Naive thymus-derived CD4-positive, alpha-beta T cell (primary cell): Measurements from ENCODE around the gene RAPGEF5. TPM values are rescaled to one million over a fixed set of nuclear protein-coding genes. Genes with fewer than 3 reads are reported as not detected.

Experiments used
- ATAC-seq: fragments of 150-1000 bp; cut with Tn5 transposase; 2 replicates; pipeline ENCODE4 v1.10.0; 2021; ENCODE audit warnings: mild to moderate bottlenecking, moderate library complexity
- CTCF ChIA-PET: fragments of 350-600 bp; sonication (Branson Sonifier 250); formaldehyde crosslinking; loops from one replicate; lab custom pipeline; 2021; ENCODE audit warnings: antibody characterized with exemption; lab: Charles Lee
- POLR2A ChIA-PET: fragments of 350-600 bp; sonication (Branson Sonifier 250); formaldehyde crosslinking; loops from one replicate; lab custom pipeline; 2021; ENCODE audit warnings: antibody characterized with exemption, inconsistent platforms; lab: Charles Lee
- DNase-seq, 9 donors: peaks; one replicate each; pipeline versions ENCODE4 v3.0.0 to v3.0.0-alpha.2; 2020 to 2022; ENCODE audit warnings: mixed read lengths in 1 of 9
- H3K27ac ChIP-seq: one replicate; pipeline ENCODE4 v1.7.0; 2013; ENCODE audit warnings: mild to moderate bottlenecking, low read depth, low read length, moderate library complexity
- H3K27me3 ChIP-seq, 2 donors: one replicate each; pipeline ENCODE4 v1.7.0; 2013; ENCODE audit warnings: low read length in 2 of 2, mild to moderate bottlenecking in 2 of 2, moderate library complexity in 2 of 2; ENCODE audit not compliant: control insufficient read depth in 2 of 2, insufficient read depth in 2 of 2
- H3K36me3 ChIP-seq, 3 experiments: 1 replicate in 2 of 3; 2 replicates in 1 of 3; pipeline ENCODE4 v1.7.0; 2013; ENCODE audit warnings: low read length in 3 of 3, mild to moderate bottlenecking in 3 of 3, moderate library complexity in 1 of 3; ENCODE audit not compliant: insufficient read depth in 3 of 3, control insufficient read depth in 2 of 3
- H3K4me1 ChIP-seq, 2 donors: one replicate each; pipeline ENCODE4 v1.7.0; 2013; ENCODE audit warnings: low read length in 2 of 2, mild to moderate bottlenecking in 2 of 2, moderate library complexity in 1 of 2; ENCODE audit not compliant: control insufficient read depth in 2 of 2, insufficient read depth in 2 of 2
- H3K4me3 ChIP-seq: 2 replicates; pipeline ENCODE4 v1.7.0; 2013; ENCODE audit warnings: mild to moderate bottlenecking, low read length
- H3K9me3 ChIP-seq, 3 experiments: 1 replicate in 2 of 3; 2 replicates in 1 of 3; pipeline ENCODE4 v1.7.0; 2013; ENCODE audit warnings: low read length in 3 of 3; ENCODE audit not compliant: control insufficient read depth in 2 of 3
- H3K27ac Mint-ChIP-seq, 9 donors: one replicate each; pipeline ENCODE4 v1.8.0; 2020 to 2022; ENCODE audit warnings: mixed read lengths in 9 of 9, mild to moderate bottlenecking in 8 of 9, moderate library complexity in 5 of 9, inconsistent platforms in 2 of 9
- H3K27me3 Mint-ChIP-seq, 5 donors: one replicate each; pipeline ENCODE4 v1.8.0; 2021 to 2022; ENCODE audit warnings: mixed read lengths in 5 of 5, mild to moderate bottlenecking in 1 of 5
- H3K36me3 Mint-ChIP-seq, 5 donors: one replicate each; pipeline ENCODE4 v1.8.0; 2020 to 2022; ENCODE audit warnings: mixed read lengths in 5 of 5, mild to moderate bottlenecking in 3 of 5, inconsistent platforms in 1 of 5
- H3K4me1 Mint-ChIP-seq, 7 donors: one replicate each; pipeline ENCODE4 v1.8.0; 2020 to 2022; ENCODE audit warnings: mixed read lengths in 7 of 7, mild to moderate bottlenecking in 3 of 7, inconsistent platforms in 1 of 7
- H3K4me3 Mint-ChIP-seq, 10 donors: one replicate each; pipeline ENCODE4 v1.8.0; 2020 to 2022; ENCODE audit warnings: mild to moderate bottlenecking in 10 of 10, mixed read lengths in 10 of 10, moderate library complexity in 6 of 10, inconsistent platforms in 2 of 10
- H3K9me3 Mint-ChIP-seq, 11 donors: one replicate each; pipeline ENCODE4 v1.8.0; 2020 to 2022; ENCODE audit warnings: mixed read lengths in 11 of 11, mild to moderate bottlenecking in 4 of 11, inconsistent platforms in 1 of 11, moderate library complexity in 1 of 11
- intact Hi-C, 2 donors: fragments of 100-400 bp; cut with micrococcal nuclease; formaldehyde crosslinking; loops; one replicate each; pipeline ENCODE4 v1.15.1; 2023
- polyA plus RNA-seq, 2 donors: library from polyadenylated mRNA; unstranded; fragments of 300-500 nt; fragmentation: Illumina TruSeq; gene quantifications; one replicate each; pipeline ENCODE4 v1.2.3, GENCODE V29; 2021
- total RNA-seq, 6 experiments: library from RNA in 5 of 6; stranded (reverse) in 5 of 6; gene quantifications; 1 replicate in 5 of 6; 2 replicates in 1 of 6; pipeline ENCODE4 v1.2.3 and lab custom pipeline; 2021 to 2026

Gene RAPGEF5
- total and polyA plus RNA-seq, 7 experiments from 2014 or later = 0.17 to 0.93 TPM; not detected in 5

DNA sequence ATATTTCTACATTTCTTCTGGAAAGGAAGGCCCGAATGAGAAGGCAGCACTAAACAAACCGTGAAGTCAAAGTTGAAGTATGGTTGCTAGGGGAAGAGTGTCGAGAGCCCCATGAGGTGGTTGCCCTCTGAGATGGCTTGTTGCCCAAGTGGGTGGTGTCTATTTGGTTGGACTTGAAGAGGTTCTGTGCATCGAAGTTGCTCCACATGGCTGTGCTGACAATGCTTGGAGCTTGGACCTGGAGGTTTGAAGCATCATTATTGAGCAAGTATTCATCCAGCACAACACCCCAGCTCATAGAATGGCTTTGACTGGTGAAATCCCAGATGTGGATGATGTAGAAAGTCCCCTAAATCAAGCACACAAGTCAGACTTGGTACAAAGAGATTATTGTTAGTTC lies 246.1 kb downstream of the RAPGEF5 start:
- H3K4me3 ChIP-seq = no peak overlapping the region
- H3K4me1 ChIP-seq = no peaks in the 10 kb centered on the region
- no peak overlapping the region for H3K27ac ChIP-seq
- H3K4me3 Mint-ChIP-seq = no peak overlapping the region
- intact Hi-C loops = loop anchor here (1.0 to 10.0 kb wide), 6 partner anchors 144 to 944 kb away; partner anchors contain the start of gene STEAP1B (in 2 of the 2)
- H3K9me3 ChIP-seq = no peaks in the 10 kb centered on the region
- H3K9me3 Mint-ChIP-seq = no peaks in the 10 kb centered on the region
- no peaks in the 10 kb centered on the region for H3K27me3 ChIP-seq
- DNase-seq (no peak), ATAC-seq (no peak)
- ChIA-PET CTCF (interaction anchor here (0.7 to 3.1 kb wide), 10 partner anchors 11 to 389 kb away, joined by 3 to 14 read pairs (median 5); partner anchors contain the start of gene STEAP1B), POLR2A (no interaction called here)
- H3K36me3 ChIP-seq = no peaks in the 10 kb centered on the region
- no peaks in the 10 kb centered on the region for H3K36me3 Mint-ChIP-seq
- H3K27ac Mint-ChIP-seq = no peak overlapping the region
- no peaks in the 10 kb centered on the region for H3K4me1 Mint-ChIP-seq
- peaks cover 0 to 5% (median 3%) of the 10 kb centered on the region in 5 donors for H3K27me3 Mint-ChIP-seq

DNA sequence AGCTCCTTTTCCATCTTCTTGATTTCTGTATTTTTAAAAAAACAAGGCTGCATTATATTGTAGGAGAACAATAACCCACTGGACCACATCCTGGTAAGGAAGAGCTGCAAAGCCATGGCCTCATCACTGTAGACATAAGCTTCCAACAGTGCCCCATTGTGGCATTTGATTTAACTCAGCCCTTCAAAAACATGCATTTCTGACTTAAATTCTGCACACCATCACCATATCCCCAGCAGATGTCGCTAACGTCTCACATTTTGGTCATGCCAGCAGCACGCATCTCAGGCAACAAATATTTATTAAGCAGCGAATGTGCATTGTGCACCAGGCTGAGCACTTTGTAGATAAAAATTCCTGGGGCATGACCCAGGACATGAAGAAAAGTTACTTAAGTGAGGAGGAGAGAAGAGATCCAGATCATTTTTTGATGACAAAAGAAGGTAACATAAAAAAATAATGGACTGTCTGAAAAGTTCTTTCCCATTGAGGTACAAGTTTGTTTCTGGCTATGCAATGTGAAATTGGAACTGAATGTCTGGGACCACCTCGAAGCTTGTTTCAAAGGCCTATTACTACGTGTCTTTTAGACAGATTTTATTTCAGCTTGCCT lies 246.6 kb downstream of the RAPGEF5 start:
- CTCF ChIA-PET = interaction anchor here (0.7 to 3.1 kb wide), 11 partner anchors 11 to 390 kb away, joined by 3 to 14 read pairs (median 4); partner anchors contain the start of gene STEAP1B
- H3K27ac Mint-ChIP-seq = no peak overlapping the region
- DNase-seq (peak; percentile 26 to 76 (median 64)), ATAC-seq (peak; percentile 88)
- H3K27ac ChIP-seq = no peak overlapping the region
- H3K9me3 ChIP-seq = no peaks in the 10 kb centered on the region
- no peaks in the 10 kb centered on the region for H3K36me3 ChIP-seq
- POLR2A ChIA-PET = no interaction called here
- intact Hi-C loops = loop anchor here (1.0 to 10.0 kb wide), 6 partner anchors 144 to 944 kb away; partner anchors contain the start of gene STEAP1B (in 2 of the 2)
- H3K4me1 ChIP-seq = no peaks in the 10 kb centered on the region
- no peaks in the 10 kb centered on the region for H3K36me3 Mint-ChIP-seq
- no peaks in the 10 kb centered on the region for H3K27me3 ChIP-seq
- H3K4me1 Mint-ChIP-seq = no peaks in the 10 kb centered on the region
- peaks cover 0 to 5% (median 3%) of the 10 kb centered on the region in 5 donors for H3K27me3 Mint-ChIP-seq
- no peak overlapping the region for H3K4me3 ChIP-seq
- H3K4me3 Mint-ChIP-seq = no peak overlapping the region
- no peaks in the 10 kb centered on the region for H3K9me3 Mint-ChIP-seq

DNA sequence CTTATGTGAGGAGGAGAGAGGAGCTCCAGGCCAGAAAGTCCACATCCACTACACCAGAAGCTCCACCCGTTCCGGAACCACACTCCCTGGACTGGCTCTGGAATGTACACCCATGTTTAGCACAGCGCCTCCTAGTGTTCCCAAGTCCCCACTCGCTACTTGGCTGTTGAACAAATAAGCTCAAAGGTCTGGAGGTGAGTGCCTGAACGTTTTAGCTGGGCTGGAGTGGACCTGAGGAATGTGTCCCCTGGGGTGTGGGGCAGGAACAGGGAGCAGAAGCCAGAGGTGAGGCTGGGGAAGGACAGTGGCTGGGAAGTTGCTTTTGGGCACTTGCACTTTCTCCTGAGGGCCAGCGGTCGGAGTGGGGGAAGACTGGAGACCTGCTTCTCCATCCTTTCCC lies 247.2 kb downstream of the RAPGEF5 start:
- no peaks in the 10 kb centered on the region for H3K4me1 Mint-ChIP-seq

DNA sequence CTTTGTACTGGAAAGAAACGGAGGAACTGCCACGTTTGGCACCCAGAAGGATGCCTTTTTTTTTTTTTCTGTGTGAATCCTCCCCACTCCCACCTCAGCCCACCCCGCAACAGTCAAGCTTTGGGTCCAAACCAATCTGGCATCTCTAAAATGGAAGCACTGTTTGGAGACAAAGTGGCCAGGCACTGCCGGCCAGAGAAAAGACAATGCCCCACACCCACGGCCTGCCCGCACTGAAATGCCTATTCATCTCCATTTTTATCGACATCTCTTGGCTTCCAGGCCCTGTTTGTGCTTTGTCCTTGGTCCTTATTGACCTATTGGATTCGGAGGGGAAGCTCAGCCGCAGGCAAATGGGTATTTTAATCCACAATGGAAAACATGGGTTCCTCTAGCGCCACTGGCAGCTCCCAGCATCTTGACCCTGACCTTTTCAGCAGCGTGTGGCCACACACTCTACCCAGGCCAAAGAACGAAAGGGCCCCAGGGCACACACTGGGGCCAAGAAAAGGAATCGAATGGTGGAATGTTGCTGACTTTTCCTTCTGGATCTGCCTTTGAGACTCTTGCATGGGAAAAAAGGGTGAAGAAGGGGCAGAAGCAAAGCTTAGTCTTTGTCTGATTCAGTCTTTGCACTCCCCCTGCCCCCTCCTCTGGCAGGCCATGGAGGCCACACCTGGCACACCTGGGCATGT lies 248.7 kb downstream of the RAPGEF5 start:
- Histone ChIP-seq H3K4me1 (no peaks in the 10 kb centered on the region), H3K9me3 (no peaks in the 10 kb centered on the region), H3K27ac (no peak overlapping the region), H3K4me3 (no peak overlapping the region), H3K27me3 (no peaks in the 10 kb centered on the region), H3K36me3 (no peaks in the 10 kb centered on the region)
- POLR2A ChIA-PET = no interaction called here
- H3K27me3 Mint-ChIP-seq = peaks cover 0 to 5% (median 3%) of the 10 kb centered on the region in 5 donors
- H3K27ac Mint-ChIP-seq = no peak overlapping the region
- no peaks in the 10 kb centered on the region for H3K9me3 Mint-ChIP-seq
- DNase-seq (no peak), ATAC-seq (no peak)
- H3K4me1 Mint-ChIP-seq = peaks cover 0 to 4% (median 3%) of the 10 kb centered on the region in 7 donors
- H3K4me3 Mint-ChIP-seq = no peak overlapping the region
- intact Hi-C loops = no loop called here
- H3K36me3 Mint-ChIP-seq = no peaks in the 10 kb centered on the region
- CTCF ChIA-PET = interaction anchor here (3.1 kb wide), 1 partner anchor 9 kb away, joined by 11 read pairs; no protein-coding TSS in a partner anchor

More for the DNA sequence above, 247.2 kb downstream of the RAPGEF5 start:
- H3K9me3 ChIP-seq = no peaks in the 10 kb centered on the region
- H3K9me3 Mint-ChIP-seq = no peaks in the 10 kb centered on the region
- ATAC-seq = peak; percentile 28
- no peaks in the 10 kb centered on the region for H3K27me3 ChIP-seq
- H3K4me3 ChIP-seq = no peak overlapping the region
- no peaks in the 10 kb centered on the region for H3K36me3 Mint-ChIP-seq
- no peak overlapping the region for H3K4me3 Mint-ChIP-seq
- H3K36me3 ChIP-seq = no peaks in the 10 kb centered on the region
- CTCF ChIA-PET = interaction anchor here (0.6 to 3.1 kb wide), 9 partner anchors 10 to 390 kb away, joined by 3 to 14 read pairs (median 6); partner anchors contain the start of gene STEAP1B
- no peak for DNase-seq
- no peak overlapping the region for H3K27ac ChIP-seq
- POLR2A ChIA-PET = no interaction called here
- H3K27me3 Mint-ChIP-seq = peaks cover 0 to 5% (median 3%) of the 10 kb centered on the region in 5 donors
- intact Hi-C loops = loop anchor here (1.0 to 10.0 kb wide), 6 partner anchors 145 to 945 kb away; partner anchors contain the start of gene STEAP1B (in 2 of the 2)
- no peaks in the 10 kb centered on the region for H3K4me1 ChIP-seq
- no peak overlapping the region for H3K27ac Mint-ChIP-seq

DNA sequence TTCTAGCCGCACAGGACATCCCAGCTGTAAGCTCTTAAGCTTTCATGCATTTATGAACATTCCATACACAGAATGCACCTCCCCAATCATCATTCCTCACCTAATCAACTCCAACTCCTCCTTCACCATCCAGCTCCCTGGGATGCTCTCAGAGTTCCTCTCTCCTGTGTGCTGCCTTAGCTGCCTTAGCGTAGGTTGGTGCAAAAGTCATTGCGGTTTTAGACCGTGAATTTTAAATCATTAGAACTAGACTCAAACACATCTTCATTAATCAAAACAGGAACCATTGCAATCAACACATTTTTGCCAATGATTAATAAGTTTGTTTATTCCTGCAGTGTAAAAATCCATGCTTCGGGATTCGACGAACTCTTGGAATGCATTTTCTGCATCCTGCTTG lies 251.4 kb downstream of the RAPGEF5 start:
- Histone ChIP-seq H3K36me3 (no peaks in the 10 kb centered on the region), H3K4me3 (no peak overlapping the region), H3K9me3 (no peaks in the 10 kb centered on the region), H3K27ac (no peak overlapping the region), H3K4me1 (no peaks in the 10 kb centered on the region), H3K27me3 (no peaks in the 10 kb centered on the region)
- Mint-ChIP-seq H3K36me3 (no peaks in the 10 kb centered on the region), H3K27ac (no peak overlapping the region), H3K4me3 (no peak overlapping the region), H3K27me3 (peaks cover 4 to 23% (median 4%) of the 10 kb centered on the region in 5 donors), H3K4me1 (peaks cover 0 to 4% (median 3%) of the 10 kb centered on the region in 7 donors), H3K9me3 (no peaks in the 10 kb centered on the region)
- ChIA-PET CTCF (interaction anchor here (1.0 to 1.9 kb wide), 2 partner anchors 9 to 13 kb away, joined by 4 read pairs; no protein-coding TSS in a partner anchor), POLR2A (no interaction called here)
- ATAC-seq = no peak
- DNase-seq = no peak
- intact Hi-C loops = no loop called here

DNA sequence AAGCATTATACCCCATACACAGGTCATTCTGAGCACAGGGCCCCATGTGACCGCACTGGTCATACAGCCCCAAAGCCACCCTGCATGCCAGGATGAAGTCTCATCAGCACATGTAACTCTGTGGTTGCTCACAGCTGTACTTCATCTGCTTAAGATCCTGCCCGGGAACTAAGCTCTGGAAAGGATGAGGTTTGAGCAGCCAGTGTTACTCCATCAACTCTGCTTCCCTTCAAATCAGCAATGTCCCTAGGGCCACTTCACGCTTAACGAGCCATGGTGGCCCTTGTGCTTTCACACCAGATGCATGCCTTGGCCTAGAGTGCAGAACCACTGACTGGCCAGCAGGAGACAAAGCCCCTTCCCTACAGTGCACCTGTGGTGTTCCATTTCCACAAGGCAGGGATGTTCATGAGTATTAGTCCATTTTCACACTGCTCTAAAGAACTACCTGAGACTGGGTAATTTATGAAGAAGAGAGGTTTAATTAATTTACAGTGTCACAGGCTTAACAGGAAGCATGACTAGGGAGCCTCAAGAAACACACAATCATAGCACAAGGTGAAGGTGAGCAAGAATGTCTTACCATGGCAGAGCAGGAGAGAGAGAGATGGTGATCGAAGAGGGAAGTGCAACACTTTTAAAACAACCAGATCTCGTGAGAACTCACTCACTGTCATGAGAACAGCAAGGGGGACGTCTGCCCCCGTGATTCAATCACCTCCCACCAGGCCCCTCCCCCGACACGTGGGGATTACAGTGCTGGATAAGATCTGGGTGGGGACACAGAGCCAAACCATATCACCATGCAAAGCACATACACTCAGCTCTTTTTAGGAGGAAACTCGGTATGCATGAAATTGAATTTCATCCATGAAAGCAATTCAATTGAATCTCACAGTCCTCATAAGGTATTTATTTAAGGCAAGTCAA lies 262.3 kb downstream of the RAPGEF5 start:
- Mint-ChIP-seq H3K27ac (no peak overlapping the region), H3K36me3 (no peaks in the 10 kb centered on the region), H3K4me1 (peaks cover 0 to 3% (median 0%) of the 10 kb centered on the region in 7 donors), H3K9me3 (no peaks in the 10 kb centered on the region), H3K27me3 (peaks cover 0 to 8% (median 0%) of the 10 kb centered on the region in 5 donors), H3K4me3 (no peak overlapping the region)
- CTCF ChIA-PET = no interaction called here
- H3K27me3 ChIP-seq = no peaks in the 10 kb centered on the region
- H3K4me3 ChIP-seq = no peak overlapping the region
- no peak overlapping the region for H3K27ac ChIP-seq
- H3K36me3 ChIP-seq = no peaks in the 10 kb centered on the region
- H3K9me3 ChIP-seq = no peaks in the 10 kb centered on the region
- ATAC-seq (peak; percentile 36), DNase-seq (no peak)
- H3K4me1 ChIP-seq = no peaks in the 10 kb centered on the region
- POLR2A ChIA-PET = no interaction called here
- intact Hi-C loops = no loop called here
